HG03520 (cell line): ENCODE data around the gene CEACAM4.
"Not testable (repeated sequence)": the region's sequence is repeated elsewhere in the genome, so short reads cannot be mapped to it uniquely, and the experiment has no call there.

Experiments
- ATAC-seq: cut with Tn5 transposase; IDR thresholded peaks from one replicate; pipeline ENCODE4 v1.9.1; 2021; ENCODE audit warnings: mild to moderate bottlenecking, moderate library complexity; ENCODE audit not compliant: unreplicated experiment

The CEACAM4 gene

GRCh38 chr19:41626877-41627276 lies at the start of gene CEACAM4:
CEACAM4 (minus strand) TSS chr19:41627074; CDS start chr19:41626963, 111 bp downstream.
- ATAC-seq, result no peak

GRCh38 chr19:41671486-41671885 lies 44.6 kb upstream of the CEACAM4 start:
- ATAC-seq, result no peak

- no peak for ATAC-seq
These were observed 43.9 kb upstream of the CEACAM4 start for GRCh38 chr19:41670755-41671154.

- ATAC-seq, result no peak
These were observed 41.4 kb upstream of the CEACAM4 start for GRCh38 chr19:41668315-41668714.

- no peak for ATAC-seq
These were observed 39.2 kb upstream of the CEACAM4 start for GRCh38 chr19:41666075-41666474.

GRCh38 chr19:41657157-41657556 lies 30.3 kb upstream of the CEACAM4 start:
- ATAC-seq, result no peak

GRCh38 chr19:41656756-41657155 lies 29.9 kb upstream of the CEACAM4 start:
- not testable (repeated sequence) for ATAC-seq

- ATAC-seq, result no peak
These were observed 25.4 kb upstream of the CEACAM4 start for GRCh38 chr19:41652250-41652649.

- no peak for ATAC-seq
These were observed 23.0 kb upstream of the CEACAM4 start for GRCh38 chr19:41649827-41650226.

GRCh38 chr19:41646589-41647204 lies 19.8 kb upstream of the CEACAM4 start:
- no peak for ATAC-seq

- ATAC-seq, result no peak
These were observed 15.1 kb upstream of the CEACAM4 start for GRCh38 chr19:41641879-41642485.

- no peak for ATAC-seq
These were observed 11.8 kb upstream of the CEACAM4 start for GRCh38 chr19:41638641-41639081.

- ATAC-seq, result no peak
These were observed 10.6 kb upstream of the CEACAM4 start for GRCh38 chr19:41637484-41637883.

GRCh38 chr19:41627966-41628675 lies 1.2 kb upstream of the CEACAM4 start:
- ATAC-seq, result no peak

GRCh38 chr19:41626278-41626677 lies 596 bp downstream of the CEACAM4 start:
- no peak for ATAC-seq

GRCh38 chr19:41624937-41625336 lies 1.9 kb downstream of the CEACAM4 start:
- ATAC-seq, result no peak

- no peak for ATAC-seq
These were observed 2.4 kb downstream of the CEACAM4 start for GRCh38 chr19:41624515-41624914.

GRCh38 chr19:41623360-41623759 lies 3.5 kb downstream of the CEACAM4 start:
- ATAC-seq, result no peak

GRCh38 chr19:41621654-41622053 lies 5.2 kb downstream of the CEACAM4 start:
- no peak for ATAC-seq

- ATAC-seq, result no peak
These were observed 5.6 kb downstream of the CEACAM4 start for GRCh38 chr19:41621226-41621625.

GRCh38 chr19:41620171-41620570 lies 6.7 kb downstream of the CEACAM4 start:
- ATAC-seq, result no peak

- ATAC-seq, result no peak
These were observed 7.8 kb downstream of the CEACAM4 start for GRCh38 chr19:41619018-41619556.
